HepG2 (cell line): Measurements from ENCODE around the gene LLGL2. TPM values are rescaled to one million over a fixed set of nuclear protein-coding genes. Genes with fewer than 3 reads are reported as not detected.

ENCODE experiments used
- ATAC-seq: fragments of 200-7000 bp; cut with Tn5 transposase; 3 replicates; pipeline ENCODE4 v1.9.1; 2020; ENCODE audit warnings: mild to moderate bottlenecking, moderate library complexity
- Bru-seq: library from RNA; stranded (reverse); fragments of 400-500 nt; gene quantifications from one replicate; lab custom pipeline; 2021; lab: Mats Ljungman, UMichigan
- BruChase-seq, 2 experiments: library from RNA; stranded (reverse); fragments of 400-500 nt; gene quantifications; one replicate each; lab custom pipeline; 2021; lab: Mats Ljungman, UMichigan
- BruUV-seq: library from RNA; stranded (reverse); fragments of 400-500 nt; replicated peaks from 2 replicates; lab custom pipeline; 2021; lab: Mats Ljungman, UMichigan
- CTCF ChIA-PET: fragments of 300-600 bp; formaldehyde crosslinking; extraction: SDS; loops from one replicate; lab custom pipeline; 2021; ENCODE audit warnings: low total read pairs, inconsistent platforms, low intra/inter-chr PET ratio; lab: Yijun Ruan, JAX
- POLR2A ChIA-PET: fragments of 350-600 bp; sonication (Branson Sonifier 250); formaldehyde crosslinking; loops from one replicate; lab custom pipeline; 2020; ENCODE audit warnings: antibody characterized with exemption, inconsistent platforms; lab: Yijun Ruan, JAX
- DNase-seq: peaks from one replicate; pipeline ENCODE4 v3.0.0-alpha.2; 2015; ENCODE audit warnings: low spot score
- FAIRE-seq: peaks from 3 replicates; lab custom pipeline; 2011; peaks lifted over from hg19 to GRCh38; lab: Jason Lieb, UNC
- H2AFZ ChIP-seq: one replicate; pipeline ENCODE4 v1.6.1; 2011; ENCODE audit warnings: low read length, inconsistent platforms
- H3K27ac ChIP-seq: fragments of 300-600 bp; 3 replicates; pipeline ENCODE4 v1.8.0; 2011; ENCODE audit warnings: mixed run types, mild to moderate bottlenecking, mixed read lengths, low read length, inconsistent platforms; ENCODE audit not compliant: insufficient read depth; ENCODE audit errors: extremely low read length
- H3K27me3 ChIP-seq, 2 experiments: fragments of 200-600 bp in 1 of 2; 2 replicates in 1 of 2; 3 replicates in 1 of 2; pipeline versions ENCODE4 v1.6.0 to v1.8.0; 2011; ENCODE audit warnings: low read length in 2 of 2, mild to moderate bottlenecking in 2 of 2, moderate library complexity in 2 of 2, inconsistent platforms in 1 of 2; ENCODE audit not compliant: insufficient read depth in 2 of 2, control insufficient read depth in 1 of 2
- H3K36me3 ChIP-seq, 2 experiments: fragments of 200-600 bp in 1 of 2; replicated peaks in 1 of 2; 2 replicates in 1 of 2; 3 replicates in 1 of 2; pipeline versions ENCODE4 v1.5.1 to v1.8.0; 2011; ENCODE audit warnings: low read length in 2 of 2, inconsistent platforms in 1 of 2; ENCODE audit not compliant: insufficient read depth in 2 of 2, control insufficient read depth in 1 of 2
- H3K4me1 ChIP-seq: 2 replicates; pipeline ENCODE4 v1.5.1; 2012; ENCODE audit warnings: low read length, inconsistent platforms; ENCODE audit not compliant: insufficient read depth
- H3K4me2 ChIP-seq: 2 replicates; pipeline ENCODE4 v1.6.0; 2011; ENCODE audit warnings: low read depth, low read length, inconsistent platforms
- H3K4me3 ChIP-seq, 3 experiments: fragments of 200-600 bp in 1 of 3; sonication (generic), shearing (Covaris generic) in 1 of 3; replicated peaks in 1 of 3; 2 replicates each; pipeline ENCODE4 v1.5.1; 2011 to 2016; ENCODE audit warnings: low read length in 3 of 3, inconsistent platforms in 2 of 3, low read depth in 2 of 3, mild to moderate bottlenecking in 2 of 3, control low read depth in 1 of 3, mixed read lengths in 1 of 3; ENCODE audit not compliant: insufficient read depth in 1 of 3
- H3K79me2 ChIP-seq: one replicate; pipeline ENCODE4 v1.6.1; 2011; ENCODE audit warnings: low read length, inconsistent platforms; ENCODE audit not compliant: insufficient read depth
- H3K9ac ChIP-seq: 2 replicates; pipeline ENCODE4 v1.6.0; 2011; ENCODE audit warnings: mild to moderate bottlenecking, low read depth, low read length, inconsistent platforms; ENCODE audit not compliant: insufficient read depth
- H3K9me3 ChIP-seq: 2 replicates; pipeline ENCODE4 v1.5.1; 2012; ENCODE audit warnings: mild to moderate bottlenecking, low read length
- H4K20me1 ChIP-seq: 2 replicates; pipeline ENCODE4 v1.6.0; 2011; ENCODE audit warnings: inconsistent platforms, mild to moderate bottlenecking, low read length, moderate library complexity; ENCODE audit not compliant: insufficient read depth
- HNRNPK ChIP-seq: fragments of 200-400 bp; formaldehyde crosslinking; IDR thresholded peaks from 2 replicates; pipeline ENCODE4 v1.6.1; 2018; ENCODE audit warnings: low read length, low read depth, moderate library complexity, mild to moderate bottlenecking; ENCODE audit not compliant: poor library complexity, severe bottlenecking
- NAIF1 ChIP-seq: sonication (generic); formaldehyde crosslinking; IDR thresholded peaks from 2 replicates; pipeline ENCODE4 v1.5.0; 2020; ENCODE audit warnings: mild to moderate bottlenecking, missing genetic modification reagents, borderline replicate concordance
- NONO ChIP-seq, 2 experiments: fragments of 450-650 bp in 1 of 2; sonication (generic) in 1 of 2; formaldehyde crosslinking in 1 of 2; IDR thresholded peaks in 1 of 2; conservative IDR thresholded peaks in 1 of 2; 2 replicates each; pipeline versions ENCODE4 v1.6.1 to v1.8.0; 2017 to 2022; ENCODE audit warnings: mild to moderate bottlenecking in 1 of 2, missing genetic modification reagents in 1 of 2, moderate library complexity in 1 of 2
- ZNF232 ChIP-seq: sonication (generic); formaldehyde crosslinking; IDR thresholded peaks from 2 replicates; pipeline ENCODE4 v1.4.0; 2020; ENCODE audit warnings: missing genetic modification reagents, borderline replicate concordance
- WGBS: methylation state at CpG from one replicate; pipeline ENCODE4 v1.1.6; 2017; ENCODE audit warnings: low lambda C conversion rate; 5-methylcytosine and 5-hydroxymethylcytosine counted together
- in situ Hi-C: cut with HindIII; loops from 2 replicates; pipeline ENCODE4 v1.10.0; 2017; ENCODE audit warnings: low pct_unique_long_range_greater_than_20kb; ENCODE audit not compliant: extremely low pct_ligation_motif_present
- intact Hi-C: fragments of 100-400 bp; cut with micrococcal nuclease; formaldehyde crosslinking; loops from one replicate; pipeline ENCODE4 v1.10.0; 2022; ENCODE audit not compliant: unreplicated experiment
- long read RNA-seq, 2 experiments: library from RNA in 1 of 2; library from polyadenylated mRNA in 1 of 2; stranded (forward) in 1 of 2; unstranded in 1 of 2; transcript quantifications; one replicate each; pipeline ENCODE4 v2.0.0, GENCODE V29; 2019 to 2022
- polyA minus RNA-seq, 3 experiments: library from RNA; depleted of rRNA, polyadenylated mRNA; stranded (reverse); fragments of >200 nt; gene quantifications; 2 replicates each; pipeline ENCODE4 v1.2.3, GENCODE V29; 2011; ENCODE audit warnings: low replicate concordance in 1 of 3
- polyA plus RNA-seq, 8 experiments: library from polyadenylated mRNA; depleted of rRNA in 3 of 8; stranded (reverse) in 7 of 8; unstranded in 1 of 8; fragments of >200 nt; fragmentation: Illumina TruSeq in 4 of 8; extraction: Trizol in 4 of 8; gene quantifications; 2 replicates each; pipeline versions ENCODE4 v1.2.1 to v1.2.3, GENCODE V29; 2011 to 2016; ENCODE audit warnings: low read depth in 4 of 8, missing spikeins in 1 of 8, mixed read lengths in 1 of 8; ENCODE audit not compliant: insufficient read depth in 1 of 8
- total RNA-seq, 5 experiments: library from RNA; depleted of rRNA; stranded (reverse); fragments of >200 nt; fragmentation: Illumina TruSeq; extraction: Trizol; gene quantifications; 2 replicates each; pipeline ENCODE4 v1.2.3, GENCODE V29; 2016; ENCODE audit warnings: low read depth in 1 of 5
- TF ChIP-seq, protein P1 (sequence below): fragments of 450-650 bp; IDR thresholded peaks from 2 replicates; pipeline ENCODE4 v1.6.1; 2017; ENCODE audit warnings: mild to moderate bottlenecking
- TF ChIP-seq, protein P2 (sequence below): sonication (generic); formaldehyde crosslinking; IDR thresholded peaks from 2 replicates; pipeline ENCODE4 v1.5.0; 2020; ENCODE audit warnings: missing genetic modification reagents

The LLGL2 gene, protein sequence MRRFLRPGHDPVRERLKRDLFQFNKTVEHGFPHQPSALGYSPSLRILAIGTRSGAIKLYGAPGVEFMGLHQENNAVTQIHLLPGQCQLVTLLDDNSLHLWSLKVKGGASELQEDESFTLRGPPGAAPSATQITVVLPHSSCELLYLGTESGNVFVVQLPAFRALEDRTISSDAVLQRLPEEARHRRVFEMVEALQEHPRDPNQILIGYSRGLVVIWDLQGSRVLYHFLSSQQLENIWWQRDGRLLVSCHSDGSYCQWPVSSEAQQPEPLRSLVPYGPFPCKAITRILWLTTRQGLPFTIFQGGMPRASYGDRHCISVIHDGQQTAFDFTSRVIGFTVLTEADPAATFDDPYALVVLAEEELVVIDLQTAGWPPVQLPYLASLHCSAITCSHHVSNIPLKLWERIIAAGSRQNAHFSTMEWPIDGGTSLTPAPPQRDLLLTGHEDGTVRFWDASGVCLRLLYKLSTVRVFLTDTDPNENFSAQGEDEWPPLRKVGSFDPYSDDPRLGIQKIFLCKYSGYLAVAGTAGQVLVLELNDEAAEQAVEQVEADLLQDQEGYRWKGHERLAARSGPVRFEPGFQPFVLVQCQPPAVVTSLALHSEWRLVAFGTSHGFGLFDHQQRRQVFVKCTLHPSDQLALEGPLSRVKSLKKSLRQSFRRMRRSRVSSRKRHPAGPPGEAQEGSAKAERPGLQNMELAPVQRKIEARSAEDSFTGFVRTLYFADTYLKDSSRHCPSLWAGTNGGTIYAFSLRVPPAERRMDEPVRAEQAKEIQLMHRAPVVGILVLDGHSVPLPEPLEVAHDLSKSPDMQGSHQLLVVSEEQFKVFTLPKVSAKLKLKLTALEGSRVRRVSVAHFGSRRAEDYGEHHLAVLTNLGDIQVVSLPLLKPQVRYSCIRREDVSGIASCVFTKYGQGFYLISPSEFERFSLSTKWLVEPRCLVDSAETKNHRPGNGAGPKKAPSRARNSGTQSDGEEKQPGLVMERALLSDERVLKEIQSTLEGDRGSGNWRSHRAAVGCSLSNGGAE
- total RNA-seq (2016; rRNA removed; fragmentation: Illumina TruSeq; extraction: Trizol) (53.9 and 86.7 TPM in 2 replicates), polyA plus RNA-seq (2011; rRNA removed) (83.0 and 109 TPM in 2 replicates), polyA minus RNA-seq (2011; rRNA and poly(A)+ RNA removed; ENCODE audit: low replicate concordance) (30.9 and 126 TPM in 2 replicates), Bru-seq, nascent RNA (percentile 69 among the genes with signal in this experiment), BruChase-seq, experiment 1, labeled RNA remaining after a 6-hour chase (percentile 85 among the genes with signal in this experiment), BruChase-seq, experiment 2, labeled RNA remaining after a 2-hour chase (percentile 76 among the genes with signal in this experiment)
- total RNA-seq (2016; cell fraction: cytosol; rRNA removed; fragmentation: Illumina TruSeq; extraction: Trizol; ENCODE audit: low read depth): 27.2 and 32.8 TPM in 2 replicates
- 51.9 and 87.2 TPM in 2 replicates for total RNA-seq (2016; cell fraction: insoluble cytoplasmic fraction; rRNA removed; fragmentation: Illumina TruSeq; extraction: Trizol)
- total RNA-seq (2016; cell fraction: membrane; rRNA removed; fragmentation: Illumina TruSeq; extraction: Trizol): 45.8 and 50.7 TPM in 2 replicates
- 72.1 and 85.8 TPM in 2 replicates for total RNA-seq (2016; cell fraction: nucleus; rRNA removed; fragmentation: Illumina TruSeq; extraction: Trizol)
- polyA plus RNA-seq (2011; cell fraction: cytosol; rRNA removed): 40.2 and 67.1 TPM in 2 replicates
- 384 and 448 TPM in 2 replicates for polyA plus RNA-seq (2011; cell fraction: nucleus; rRNA removed)
- polyA plus RNA-seq (2012): 33.3 and 59.5 TPM in 2 replicates
- polyA plus RNA-seq (2016; cell fraction: cytosol; fragmentation: Illumina TruSeq; extraction: Trizol; ENCODE audit: low read depth): 23.2 and 28.1 TPM in 2 replicates
- polyA plus RNA-seq (2016; cell fraction: insoluble cytoplasmic fraction; fragmentation: Illumina TruSeq; extraction: Trizol; ENCODE audit: low read depth): 41.6 and 52.9 TPM in 2 replicates
- polyA plus RNA-seq (2016; cell fraction: membrane; fragmentation: Illumina TruSeq; extraction: Trizol; ENCODE audit: low read depth): 32.5 and 33.0 TPM in 2 replicates
- 204 and 230 TPM in 2 replicates for polyA plus RNA-seq (2016; cell fraction: nucleus; fragmentation: Illumina TruSeq; extraction: Trizol; ENCODE audit: insufficient read depth, low read depth)
- 30.6 and 31.7 TPM in 2 replicates for polyA minus RNA-seq (2011; cell fraction: cytosol; rRNA and poly(A)+ RNA removed)
- polyA minus RNA-seq (2011; cell fraction: nucleus; rRNA and poly(A)+ RNA removed): 79.4 and 86.0 TPM in 2 replicates
- long read RNA-seq, experiment 1, partial matches to known transcripts: 17 of 24 reads
- long read RNA-seq, experiment 1, other reads (novel, unspliced or antisense): 4 of 24 reads
- long read RNA-seq, experiment 2, transcript LLGL2-201 (25 exons, 3,480 nt): minor isoform, 6 of 105 reads
- long read RNA-seq, experiment 2, transcript LLGL2-203 (26 exons, 3,509 nt): minor isoform, 6 of 105 reads
- long read RNA-seq, experiment 2, transcript LLGL2-202 (10 exons, 1,374 nt): major isoform, 11 of 105 reads
- long read RNA-seq, experiment 2, partial matches to known transcripts: 49 of 105 reads
- long read RNA-seq, experiment 2, other reads (novel, unspliced or antisense): 32 of 105 reads

DNA sequence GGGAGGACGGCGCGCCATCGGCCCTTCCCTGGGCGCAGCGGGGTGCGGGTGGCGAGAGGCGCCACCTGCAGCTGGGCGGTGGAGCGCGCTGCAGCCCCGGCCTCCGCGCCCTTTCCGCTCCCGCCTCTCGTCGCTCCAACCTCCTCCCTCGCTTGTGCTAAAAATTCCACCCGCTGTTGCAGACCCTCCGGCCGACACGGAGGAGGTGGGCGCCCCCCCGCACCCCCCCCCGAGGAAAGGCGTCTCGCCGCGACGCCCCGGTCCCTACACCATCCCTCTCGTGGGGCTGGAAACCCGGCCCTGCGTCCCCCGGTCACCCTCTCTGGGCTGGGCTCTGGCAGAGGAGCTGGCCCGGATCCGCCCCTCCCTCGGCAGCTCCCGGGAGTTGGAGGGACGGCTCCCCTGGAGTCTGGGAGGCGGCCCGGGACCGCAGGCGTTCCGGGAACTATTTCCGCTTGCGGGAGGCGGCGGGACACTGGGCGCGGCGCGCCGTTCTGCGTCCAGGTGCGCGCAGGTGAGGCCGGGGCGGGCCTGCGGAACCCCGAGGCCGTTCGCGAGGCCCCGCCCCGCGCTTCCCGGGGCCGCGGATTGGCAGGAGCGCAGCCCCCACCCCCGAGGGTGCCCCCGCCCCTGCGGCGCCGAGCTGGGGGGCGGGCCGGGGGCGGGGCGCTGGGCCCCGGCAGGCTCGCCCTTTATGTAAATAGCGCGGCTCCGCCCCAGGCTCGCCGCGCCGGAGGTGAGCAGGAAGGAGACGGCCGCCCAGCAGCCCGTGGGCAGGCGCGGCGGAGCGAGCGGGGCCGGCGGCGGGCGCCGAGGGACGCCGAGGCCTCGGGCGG is at the start of gene LLGL2:
LLGL2 (plus strand) TSS at position 728 of the 836 bp plus-strand sequence. CDS start 17,730 bp downstream, outside the sequence.
- peaks cover 1 to 21% of the 10 kb centered on the region in 2 experiments; a peak in 3 of 5 replicates for H3K36me3 ChIP-seq
- DNase-seq (peak; percentile 83), ATAC-seq (peak; percentile 81), FAIRE-seq (no peak)
- peak within 1 kb of the TSS; percentile 82 for H3K4me2 ChIP-seq
- H3K79me2 ChIP-seq: peaks cover 20% of the 10 kb centered on the region
- H3K27me3 ChIP-seq: no peaks in the 10 kb centered on the region
- H3K27ac ChIP-seq: peak within 1 kb of the TSS; percentile 72
- H4K20me1 ChIP-seq: peaks cover 5% of the 10 kb centered on the region; the same call in 1 of the 2 replicates
- under 1% methylated on average over 29 of the region's 108 CpGs for WGBS
- intact Hi-C loops: loop anchor here (1.0 to 5.0 kb wide), 3 partner anchors 8 to 62 kb away; partner anchors contain the start of gene MYO15B
- H3K9me3 ChIP-seq: no peaks in the 10 kb centered on the region
- in situ Hi-C loops: no loop called here
- CTCF ChIA-PET: interaction anchor here (0.9 to 2.7 kb wide), 4 partner anchors 9 to 99 kb away, joined by 4 to 26 read pairs (median 8); partner anchors contain the start of genes CASKIN2 and TSEN54
- peak within 1 kb of the TSS; percentile 63 for H3K9ac ChIP-seq
- peaks cover 21% of the 10 kb centered on the region for H3K4me1 ChIP-seq
- H2AFZ ChIP-seq: no peak within 1 kb of the TSS
- POLR2A ChIA-PET: interaction anchor here (0.8 to 3.0 kb wide), 21 partner anchors 9 to 254 kb away, joined by 3 to 29 read pairs (median 6); partner anchors contain the start of genes TMEM94 and TSEN54
- no TSS peak for BruUV-seq
- H3K4me3 ChIP-seq: peak within 1 kb of the TSS; percentile 85 to 95 (median 86)
- TF ChIP-seq NAIF1 (CRISPR knock-in tag) (no peak; the same call in 1 of the 2 replicates), NONO (IDR thresholded peaks at IDR 0.05) (no peak), NONO (CRISPR knock-in tag; conservative IDR thresholded peaks at IDR 0.05) (peak; percentile 73), HNRNPK (peak; percentile 76), ZNF232 (CRISPR knock-in tag) (peak; percentile 50; the same call in 1 of the 2 replicates)
- TF ChIP-seq, protein P1, sequence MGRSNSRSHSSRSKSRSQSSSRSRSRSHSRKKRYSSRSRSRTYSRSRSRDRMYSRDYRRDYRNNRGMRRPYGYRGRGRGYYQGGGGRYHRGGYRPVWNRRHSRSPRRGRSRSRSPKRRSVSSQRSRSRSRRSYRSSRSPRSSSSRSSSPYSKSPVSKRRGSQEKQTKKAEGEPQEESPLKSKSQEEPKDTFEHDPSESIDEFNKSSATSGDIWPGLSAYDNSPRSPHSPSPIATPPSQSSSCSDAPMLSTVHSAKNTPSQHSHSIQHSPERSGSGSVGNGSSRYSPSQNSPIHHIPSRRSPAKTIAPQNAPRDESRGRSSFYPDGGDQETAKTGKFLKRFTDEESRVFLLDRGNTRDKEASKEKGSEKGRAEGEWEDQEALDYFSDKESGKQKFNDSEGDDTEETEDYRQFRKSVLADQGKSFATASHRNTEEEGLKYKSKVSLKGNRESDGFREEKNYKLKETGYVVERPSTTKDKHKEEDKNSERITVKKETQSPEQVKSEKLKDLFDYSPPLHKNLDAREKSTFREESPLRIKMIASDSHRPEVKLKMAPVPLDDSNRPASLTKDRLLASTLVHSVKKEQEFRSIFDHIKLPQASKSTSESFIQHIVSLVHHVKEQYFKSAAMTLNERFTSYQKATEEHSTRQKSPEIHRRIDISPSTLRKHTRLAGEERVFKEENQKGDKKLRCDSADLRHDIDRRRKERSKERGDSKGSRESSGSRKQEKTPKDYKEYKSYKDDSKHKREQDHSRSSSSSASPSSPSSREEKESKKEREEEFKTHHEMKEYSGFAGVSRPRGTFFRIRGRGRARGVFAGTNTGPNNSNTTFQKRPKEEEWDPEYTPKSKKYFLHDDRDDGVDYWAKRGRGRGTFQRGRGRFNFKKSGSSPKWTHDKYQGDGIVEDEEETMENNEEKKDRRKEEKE: no peak
- TF ChIP-seq, protein P2, sequence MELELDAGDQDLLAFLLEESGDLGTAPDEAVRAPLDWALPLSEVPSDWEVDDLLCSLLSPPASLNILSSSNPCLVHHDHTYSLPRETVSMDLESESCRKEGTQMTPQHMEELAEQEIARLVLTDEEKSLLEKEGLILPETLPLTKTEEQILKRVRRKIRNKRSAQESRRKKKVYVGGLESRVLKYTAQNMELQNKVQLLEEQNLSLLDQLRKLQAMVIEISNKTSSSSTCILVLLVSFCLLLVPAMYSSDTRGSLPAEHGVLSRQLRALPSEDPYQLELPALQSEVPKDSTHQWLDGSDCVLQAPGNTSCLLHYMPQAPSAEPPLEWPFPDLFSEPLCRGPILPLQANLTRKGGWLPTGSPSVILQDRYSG: peak; percentile 50; the same call in 1 of the 2 replicates
